Activated T-cell treated with anti-CD3 and anti-CD28 coated beads for 4 hours (primary cell): ENCODE results near the gene PRRC1.

Source experiments
- DNase-seq: peaks from one replicate; pipeline ENCODE4 v3.0.0-alpha.2; 2020

The PRRC1 gene

DNA sequence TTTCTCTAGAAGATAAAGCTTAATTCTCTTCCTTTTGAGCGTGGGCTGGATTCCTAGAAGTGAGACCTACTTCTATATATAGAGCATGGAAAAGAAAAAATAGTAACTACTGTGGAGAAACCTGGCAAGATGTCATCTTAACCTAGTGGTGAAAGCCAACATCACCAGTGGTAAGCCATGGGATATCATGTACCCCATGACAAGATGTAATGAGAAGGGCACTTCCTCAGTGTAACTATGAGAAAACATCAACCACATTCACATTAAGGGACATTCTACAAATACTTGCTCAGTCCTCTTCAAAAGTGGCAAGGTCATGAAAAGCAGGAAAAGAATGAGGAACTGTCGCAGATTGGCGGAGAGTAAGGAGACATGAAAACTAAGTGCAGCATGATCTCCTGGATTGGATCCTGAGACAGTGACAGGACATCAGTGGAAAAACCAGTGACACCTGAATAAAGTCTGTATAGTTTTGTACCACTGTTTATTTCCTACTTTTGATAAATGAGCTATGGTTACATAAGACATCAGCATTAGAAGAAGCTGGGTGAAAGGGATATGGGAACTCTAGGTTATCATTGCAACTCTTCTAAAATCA, 65.4 kb downstream of the PRRC1 start:
- DNase-seq: no peak

- no peak for DNase-seq
Measured at GRCh38 chr5:127583866-127584265, 66.4 kb downstream of the PRRC1 start.

DNA sequence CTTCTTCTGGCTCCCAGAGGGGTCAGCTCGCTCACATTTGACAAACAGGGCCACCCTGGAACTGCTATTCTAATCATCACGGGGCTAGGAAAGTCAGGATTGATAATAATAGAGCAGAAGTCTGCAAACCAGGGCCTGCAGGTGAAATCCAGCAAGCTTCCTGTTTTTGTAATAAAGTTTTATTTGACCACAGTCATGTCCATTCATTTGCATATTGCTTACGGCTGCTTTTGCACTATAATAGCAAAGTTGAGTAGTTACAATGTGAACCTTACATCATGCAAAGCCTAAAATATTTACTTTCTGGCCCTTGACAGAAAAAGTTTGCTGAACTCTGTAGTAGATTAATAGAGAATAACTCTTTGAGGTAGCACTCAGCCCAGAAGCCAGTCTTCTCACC, 68.2 kb downstream of the PRRC1 start:
- DNase-seq: no peak

- DNase-seq: no peak
Measured at GRCh38 chr5:127586066-127586770, 68.8 kb downstream of the PRRC1 start.

DNA sequence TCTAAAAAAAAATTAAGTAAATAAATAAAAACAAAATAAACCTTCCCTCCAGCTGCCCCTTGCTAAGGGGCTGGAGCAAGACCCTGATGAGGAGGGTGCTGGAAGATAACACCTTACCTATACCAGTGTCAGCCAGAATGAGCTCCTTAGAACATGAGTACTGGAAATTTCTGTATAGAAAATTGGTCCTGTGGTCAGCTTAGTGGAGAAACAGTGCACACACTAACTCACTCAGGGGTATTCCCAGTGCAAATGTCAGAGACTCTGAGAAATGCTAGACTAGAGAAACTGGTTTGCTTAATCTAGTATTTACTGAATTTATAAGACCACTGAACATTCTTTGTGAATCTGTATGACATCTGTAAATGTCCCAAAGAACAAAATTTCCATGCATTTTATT, 69.4 kb downstream of the PRRC1 start:
- DNase-seq: no peak

DNA sequence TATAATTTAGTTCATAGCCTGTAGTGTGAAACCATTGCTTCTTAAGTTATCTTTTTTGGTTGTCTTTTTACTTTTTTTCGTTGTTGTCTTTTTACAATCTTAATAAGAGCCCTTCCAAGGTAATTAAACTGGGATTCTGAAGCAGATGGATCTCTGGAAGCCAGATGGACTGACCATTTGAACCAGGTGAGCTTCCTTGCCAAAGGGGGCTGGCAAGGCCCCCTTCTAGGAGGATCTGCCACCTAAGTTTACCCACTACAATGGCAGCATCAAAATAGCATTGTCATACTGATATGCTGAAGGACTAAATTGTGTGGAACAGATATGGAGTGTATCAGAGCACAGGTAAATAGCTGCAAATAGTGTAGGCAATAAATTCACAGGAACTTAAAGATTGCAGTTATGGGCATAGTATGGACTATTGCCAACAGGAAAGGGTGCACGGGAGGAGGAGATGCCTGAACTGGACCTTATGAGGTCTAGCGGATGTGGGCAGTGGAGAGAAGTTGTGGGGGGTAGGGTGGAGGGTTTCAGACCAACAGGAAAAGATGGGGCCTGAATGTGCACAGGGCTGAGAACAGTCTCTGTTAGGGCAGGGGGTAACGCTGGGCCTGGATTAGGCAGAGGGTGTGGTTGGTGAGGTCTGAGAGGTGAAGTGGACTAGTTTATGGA, 69.9 kb downstream of the PRRC1 start:
- no peak for DNase-seq

DNA sequence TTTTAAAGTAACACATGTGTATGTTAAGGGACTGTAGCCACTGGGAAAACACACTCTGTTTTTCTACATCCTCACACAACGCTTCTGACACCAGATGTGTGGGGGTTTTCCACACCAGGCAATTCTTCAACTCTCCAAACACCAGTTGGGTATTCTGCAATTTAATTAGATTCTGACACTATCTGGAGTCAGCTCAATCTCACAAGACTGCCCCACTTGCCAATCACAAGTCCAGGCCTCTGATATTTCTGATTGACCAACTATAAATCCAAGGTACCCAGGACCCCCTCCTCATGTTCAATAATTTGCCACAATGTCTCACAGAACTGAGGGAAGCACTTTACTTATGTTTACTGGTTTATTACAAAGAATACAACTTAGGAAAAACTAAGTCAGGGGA, 70.9 kb downstream of the PRRC1 start:
- no peak for DNase-seq

GRCh38 chr5:127589309-127590030, 72.0 kb downstream of the PRRC1 start:
- DNase-seq: no peak

DNA sequence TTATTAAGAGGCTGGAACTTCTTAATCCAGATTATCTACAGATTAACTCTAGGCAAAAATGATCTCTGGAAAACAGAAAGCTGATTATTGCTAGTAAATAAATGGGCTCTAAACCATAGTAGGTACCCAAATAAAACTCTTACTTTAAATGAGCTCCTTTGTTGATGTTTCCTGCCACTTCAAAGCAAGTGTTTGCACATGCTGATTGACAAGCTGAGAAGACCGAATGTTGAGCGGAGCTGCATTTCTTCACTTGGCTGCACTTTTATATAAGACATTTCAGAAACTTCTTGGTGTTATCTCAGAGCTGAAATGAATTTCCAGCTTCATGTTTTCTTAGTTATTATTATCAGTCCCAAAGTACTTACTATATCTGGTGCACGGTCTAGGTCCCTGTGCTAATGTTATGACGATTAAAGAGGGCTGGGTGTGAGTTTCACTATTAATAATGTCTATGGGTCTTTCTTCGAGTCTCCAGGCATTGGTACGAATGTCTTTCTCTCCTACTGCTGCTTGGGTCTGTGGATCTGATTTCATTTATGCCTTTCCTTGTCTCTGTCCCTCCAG, 72.8 kb downstream of the PRRC1 start:
- no peak for DNase-seq

- DNase-seq: no peak
Measured at GRCh38 chr5:127595484-127596368, 78.3 kb downstream of the PRRC1 start.

DNA sequence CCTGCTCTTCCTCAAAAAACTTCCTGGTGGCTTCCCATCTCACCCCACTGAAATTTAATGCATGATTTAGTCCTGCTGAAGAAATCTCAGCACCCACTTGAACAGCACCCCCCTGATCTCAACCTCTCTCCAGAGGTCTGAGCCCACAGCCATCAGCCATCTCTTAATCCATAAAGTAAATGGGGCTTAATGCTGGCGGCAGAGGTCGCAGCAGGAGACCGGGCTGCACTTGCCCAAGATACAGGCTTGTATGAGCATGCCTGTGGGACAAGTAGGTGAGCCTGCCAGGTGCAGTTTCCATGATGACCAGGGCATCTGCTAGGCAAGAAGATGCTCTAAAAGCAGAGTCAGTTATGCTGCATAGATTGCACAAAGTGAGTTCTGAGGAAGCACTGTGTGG, 79.1 kb downstream of the PRRC1 start:
- no peak for DNase-seq

DNA sequence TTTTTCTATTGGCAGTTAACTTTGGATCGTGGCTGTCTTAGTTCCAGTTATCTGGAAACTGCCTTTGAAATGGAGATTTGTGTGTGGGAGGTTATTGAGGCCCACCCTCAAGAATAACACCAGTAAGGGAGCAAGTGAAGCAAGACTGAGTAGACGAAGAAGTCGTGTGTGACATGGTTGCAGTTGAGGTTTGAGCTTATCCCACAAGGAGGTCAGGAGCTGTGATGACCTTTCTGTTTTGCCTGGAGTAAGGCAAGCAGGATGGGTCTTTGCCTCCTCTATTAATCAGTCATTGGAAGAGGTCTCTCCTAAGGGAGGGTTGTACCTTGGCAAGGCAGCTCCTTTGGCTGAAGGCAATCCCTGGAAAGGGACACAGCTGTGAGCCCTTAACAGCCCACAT, 81.9 kb downstream of the PRRC1 start:
- no peak for DNase-seq

DNA sequence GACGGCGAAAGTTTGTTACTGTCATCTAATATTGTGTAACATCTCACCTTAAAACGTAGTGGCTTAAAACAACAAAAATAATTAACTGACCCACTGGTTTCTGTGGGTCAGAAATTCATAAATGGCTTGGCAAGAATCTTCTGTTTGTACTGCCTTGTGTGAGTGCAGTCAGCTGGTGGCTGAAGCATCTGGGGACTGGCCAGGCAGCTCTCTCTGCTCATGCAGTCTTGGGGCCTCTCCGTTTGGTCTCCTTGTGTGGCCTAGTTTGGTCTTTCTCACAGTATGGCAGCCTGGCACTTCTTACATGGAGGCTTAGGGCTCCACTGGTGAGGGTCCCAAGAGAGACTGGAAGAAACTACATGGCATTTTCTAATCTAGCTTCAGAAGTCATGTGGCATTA, 82.4 kb downstream of the PRRC1 start:
- DNase-seq: no peak

DNA sequence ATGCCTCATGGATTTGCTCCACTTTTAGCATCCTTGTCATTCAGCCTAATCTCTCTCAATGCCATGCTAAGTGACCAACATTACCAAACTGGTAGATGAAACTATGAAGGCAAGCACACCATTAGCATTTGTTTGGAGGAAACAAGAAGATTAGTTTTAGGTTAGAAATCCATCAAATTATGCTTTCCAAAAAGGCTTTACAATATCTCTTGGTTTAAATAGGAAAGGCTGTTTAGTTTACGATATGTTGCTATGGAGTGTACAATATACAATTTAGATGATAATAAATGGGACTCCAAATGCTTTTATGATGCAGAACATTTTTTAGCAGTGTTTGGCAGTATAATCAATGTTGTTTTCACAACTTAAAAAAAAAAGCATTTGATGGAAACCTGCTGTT, 83.7 kb downstream of the PRRC1 start:
- DNase-seq: no peak

GRCh38 chr5:127601601-127602000, 84.2 kb downstream of the PRRC1 start:
- no peak for DNase-seq

GRCh38 chr5:127602481-127602880, 85.0 kb downstream of the PRRC1 start:
- no peak for DNase-seq

DNA sequence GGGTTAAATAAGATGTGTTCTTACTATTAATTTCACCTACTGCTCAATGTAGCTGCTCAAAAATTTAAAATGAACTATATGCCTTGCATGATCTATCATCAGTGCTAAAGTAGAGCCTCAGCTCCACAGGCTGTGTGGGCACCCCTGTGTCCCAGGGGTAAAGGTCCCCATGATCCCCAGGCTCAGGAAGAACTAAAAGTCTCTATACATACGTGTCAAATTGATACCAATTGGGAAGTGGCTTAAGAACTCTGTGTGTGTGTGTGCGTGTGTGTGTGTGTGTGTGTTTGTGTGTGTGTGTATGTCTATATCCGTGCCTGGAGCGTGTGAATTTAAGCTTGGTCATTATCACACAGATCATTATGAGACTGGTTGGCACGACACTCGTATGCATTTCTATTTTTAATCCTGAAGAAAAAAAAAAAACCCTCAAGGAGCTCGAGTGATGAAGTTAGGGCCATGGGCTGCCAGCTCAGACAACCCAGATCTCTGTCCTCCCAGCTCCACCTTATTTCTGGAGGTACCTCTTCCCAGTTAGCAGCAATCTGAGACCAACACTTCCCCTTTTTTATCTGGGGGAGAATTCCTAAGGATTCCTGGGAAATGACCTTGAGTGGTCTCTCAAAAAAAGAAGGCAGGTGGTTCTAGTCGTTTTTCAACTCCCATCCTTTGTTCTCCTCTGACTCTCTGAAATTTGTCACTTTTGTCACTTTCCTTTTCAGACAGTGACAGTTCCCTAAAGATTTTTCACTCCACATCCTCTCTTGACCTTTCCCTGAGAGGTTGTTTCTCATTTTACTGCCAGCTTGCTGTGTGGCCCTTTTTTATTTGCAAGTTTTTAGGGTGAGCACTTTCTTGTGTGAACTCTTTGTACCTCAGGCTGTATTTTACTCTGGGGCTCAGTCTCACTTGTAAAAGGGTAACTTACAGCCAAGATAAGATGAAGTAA, 85.7 kb downstream of the PRRC1 start:
- no peak for DNase-seq
